Calu3 (cell line): ENCODE data around the gene LRMDA. TPM values are rescaled to one million over a fixed set of nuclear protein-coding genes. Genes with fewer than 3 reads are reported as not detected.

Source experiments
- BruUV-seq: library from RNA; stranded (reverse); fragments of 400-500 nt; replicated peaks from 2 replicates; lab custom pipeline; 2021; lab: Mats Ljungman, UMichigan
- CTCF ChIA-PET: fragments of 300-600 bp; sonication (Branson Sonifier 250); formaldehyde crosslinking; loops from one replicate; lab custom pipeline; 2022; ENCODE audit warnings: antibody characterized with exemption; lab: Charles Lee
- DNase-seq: peaks from one replicate; pipeline ENCODE4 v3.0.0; 2022
- H3K27ac Mint-ChIP-seq: one replicate; pipeline ENCODE4 v1.8.0; 2022; ENCODE audit warnings: mixed read lengths; ENCODE audit not compliant: unreplicated experiment
- H3K27me3 Mint-ChIP-seq: one replicate; pipeline ENCODE4 v1.8.0; 2022; ENCODE audit warnings: mixed read lengths; ENCODE audit not compliant: unreplicated experiment
- H3K36me3 Mint-ChIP-seq: one replicate; pipeline ENCODE4 v1.8.0; 2022; ENCODE audit warnings: mild to moderate bottlenecking, moderate library complexity, mixed read lengths; ENCODE audit not compliant: insufficient read depth, unreplicated experiment
- H3K4me1 Mint-ChIP-seq: one replicate; pipeline ENCODE4 v1.8.0; 2022; ENCODE audit warnings: mild to moderate bottlenecking, low read depth, mixed read lengths; ENCODE audit not compliant: unreplicated experiment
- H3K4me3 Mint-ChIP-seq: one replicate; pipeline ENCODE4 v1.8.0; 2022; ENCODE audit warnings: mild to moderate bottlenecking, low read depth, moderate library complexity, mixed read lengths; ENCODE audit not compliant: unreplicated experiment
- H3K9me3 Mint-ChIP-seq: one replicate; pipeline ENCODE4 v1.8.0; 2022; ENCODE audit warnings: low read depth, mixed read lengths; ENCODE audit not compliant: unreplicated experiment
- CTCF ChIP-seq: fragments of 200-600 bp; IDR thresholded peaks from one replicate; pipeline ENCODE4 v1.8.0; 2022; ENCODE audit warnings: antibody characterized with exemption; ENCODE audit not compliant: unreplicated experiment
- intact Hi-C: fragments of 100-400 bp; cut with micrococcal nuclease; formaldehyde crosslinking; loops from one replicate; pipeline ENCODE4 v1.10.0; 2022; ENCODE audit not compliant: unreplicated experiment
- total RNA-seq: library from RNA; stranded (reverse); gene quantifications from 2 replicates; pipeline ENCODE4 v1.2.3, GENCODE V29; 2022

The LRMDA gene
- total RNA-seq, 1 experiment from 2014 or later = 7.6 TPM

- Mint-ChIP-seq H3K9me3 (no peaks in the 10 kb centered on the region), H3K36me3 (no peaks in the 10 kb centered on the region), H3K4me3 (no peak overlapping the region), H3K27ac (no peak overlapping the region), H3K4me1 (no peaks in the 10 kb centered on the region), H3K27me3 (peaks cover 49% of the 10 kb centered on the region)
- no peak for DNase-seq
- intact Hi-C loops = no loop called here
- TF ChIP-seq CTCF = no peak
- CTCF ChIA-PET = no interaction called here
- no TSS peak for BruUV-seq
Measured at GRCh38 chr10:75658036-75658435, 226.6 kb downstream of the LRMDA start.

DNA sequence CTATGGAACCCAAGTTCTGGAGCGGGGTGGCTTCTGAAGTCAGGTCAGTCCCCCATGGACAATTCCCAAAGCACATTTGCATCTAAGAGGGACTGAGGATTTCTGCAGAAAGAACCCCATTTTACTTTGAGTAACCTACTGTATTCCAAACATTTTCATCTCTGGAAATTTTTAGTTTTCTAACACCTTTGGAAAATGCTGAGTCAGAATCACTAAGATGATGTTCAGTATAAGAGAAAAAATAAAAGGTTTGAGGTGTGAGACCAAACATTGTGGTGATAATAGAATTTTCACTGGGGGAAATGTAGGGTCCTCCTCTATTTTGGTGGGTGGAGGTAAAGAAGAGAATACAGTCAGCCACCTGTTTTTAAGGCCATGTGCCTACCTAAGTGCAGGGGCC lies 227.1 kb downstream of the LRMDA start:
- TF ChIP-seq CTCF = no peak
- Mint-ChIP-seq H3K4me3 (no peak overlapping the region), H3K4me1 (no peaks in the 10 kb centered on the region), H3K9me3 (no peaks in the 10 kb centered on the region), H3K36me3 (no peaks in the 10 kb centered on the region), H3K27ac (no peak overlapping the region), H3K27me3 (peaks cover 47% of the 10 kb centered on the region)
- intact Hi-C loops = no loop called here
- CTCF ChIA-PET = no interaction called here
- BruUV-seq = no TSS peak
- no peak for DNase-seq

DNA sequence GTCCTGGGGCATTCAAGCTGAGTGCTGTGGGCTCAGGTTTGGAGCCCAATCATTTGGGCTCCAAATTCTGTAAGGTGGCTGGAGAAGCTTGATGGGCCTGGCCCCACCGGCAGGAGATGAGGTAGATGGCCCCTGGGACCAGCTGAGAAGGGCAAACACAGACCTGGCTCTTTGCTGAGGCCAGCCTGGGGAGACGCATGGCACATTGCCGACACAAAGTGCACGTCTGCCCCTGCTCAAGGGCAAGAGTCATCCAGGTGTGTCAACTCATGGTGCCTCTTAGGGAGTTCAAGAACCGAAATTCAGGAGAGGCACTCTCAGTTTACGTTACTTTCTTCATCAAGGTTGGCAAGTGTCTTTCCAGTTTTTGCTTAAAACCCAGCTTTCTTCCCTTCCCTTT lies 227.5 kb downstream of the LRMDA start:
- DNase-seq = no peak
- no TSS peak for BruUV-seq
- Mint-ChIP-seq H3K36me3 (no peaks in the 10 kb centered on the region), H3K9me3 (no peaks in the 10 kb centered on the region), H3K27me3 (peaks cover 45% of the 10 kb centered on the region), H3K4me1 (no peaks in the 10 kb centered on the region), H3K27ac (no peak overlapping the region), H3K4me3 (no peak overlapping the region)
- intact Hi-C loops = no loop called here
- CTCF ChIA-PET = no interaction called here
- TF ChIP-seq CTCF = no peak

GRCh38 chr10:75660823-75661222 lies 229.4 kb downstream of the LRMDA start:
- no peak for TF ChIP-seq CTCF
- H3K4me1 Mint-ChIP-seq = no peaks in the 10 kb centered on the region
- no peaks in the 10 kb centered on the region for H3K36me3 Mint-ChIP-seq
- H3K9me3 Mint-ChIP-seq = no peaks in the 10 kb centered on the region
- DNase-seq = no peak
- CTCF ChIA-PET = no interaction called here
- intact Hi-C loops = no loop called here
- no peak overlapping the region for H3K4me3 Mint-ChIP-seq
- H3K27me3 Mint-ChIP-seq = peaks cover 38% of the 10 kb centered on the region
- H3K27ac Mint-ChIP-seq = no peak overlapping the region
- BruUV-seq = no TSS peak

GRCh38 chr10:75662715-75663114 lies 231.3 kb downstream of the LRMDA start:
- intact Hi-C loops = no loop called here

More at GRCh38 chr10:75662715-75663114, 231.3 kb downstream of the LRMDA start:
- CTCF ChIA-PET = no interaction called here
- DNase-seq = no peak
- no TSS peak for BruUV-seq
- Mint-ChIP-seq H3K27me3 (peaks cover 28% of the 10 kb centered on the region), H3K4me1 (no peaks in the 10 kb centered on the region), H3K4me3 (no peak overlapping the region), H3K36me3 (no peaks in the 10 kb centered on the region), H3K9me3 (no peaks in the 10 kb centered on the region), H3K27ac (no peak overlapping the region)
- TF ChIP-seq CTCF = no peak
